ENCODE data around the gene STK33. TPM values are rescaled to one million over a fixed set of nuclear protein-coding genes. Genes with fewer than 3 reads are reported as not detected.

Gene STK33
- total RNA-seq, 2 experiments from 2014 or later: not detected

- ChIA-PET CTCF (no interaction called here), POLR2A (no interaction called here)
- no peaks in the 10 kb centered on the region for H3K36me3 Mint-ChIP-seq (ENCODE audit: low read depth)
- no peaks in the 10 kb centered on the region for H3K4me1 Mint-ChIP-seq (ENCODE audit: low read depth)
- TF ChIP-seq, protein P1, sequence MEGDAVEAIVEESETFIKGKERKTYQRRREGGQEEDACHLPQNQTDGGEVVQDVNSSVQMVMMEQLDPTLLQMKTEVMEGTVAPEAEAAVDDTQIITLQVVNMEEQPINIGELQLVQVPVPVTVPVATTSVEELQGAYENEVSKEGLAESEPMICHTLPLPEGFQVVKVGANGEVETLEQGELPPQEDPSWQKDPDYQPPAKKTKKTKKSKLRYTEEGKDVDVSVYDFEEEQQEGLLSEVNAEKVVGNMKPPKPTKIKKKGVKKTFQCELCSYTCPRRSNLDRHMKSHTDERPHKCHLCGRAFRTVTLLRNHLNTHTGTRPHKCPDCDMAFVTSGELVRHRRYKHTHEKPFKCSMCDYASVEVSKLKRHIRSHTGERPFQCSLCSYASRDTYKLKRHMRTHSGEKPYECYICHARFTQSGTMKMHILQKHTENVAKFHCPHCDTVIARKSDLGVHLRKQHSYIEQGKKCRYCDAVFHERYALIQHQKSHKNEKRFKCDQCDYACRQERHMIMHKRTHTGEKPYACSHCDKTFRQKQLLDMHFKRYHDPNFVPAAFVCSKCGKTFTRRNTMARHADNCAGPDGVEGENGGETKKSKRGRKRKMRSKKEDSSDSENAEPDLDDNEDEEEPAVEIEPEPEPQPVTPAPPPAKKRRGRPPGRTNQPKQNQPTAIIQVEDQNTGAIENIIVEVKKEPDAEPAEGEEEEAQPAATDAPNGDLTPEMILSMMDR (IDR thresholded peaks at IDR 0.05): no peak
- no peak overlapping the region for H3K27ac Mint-ChIP-seq
- intact Hi-C loops (cut with DNase I, micrococcal nuclease): no loop called here
- H3K4me1 ChIP-seq (ENCODE audit: insufficient read depth, low read length): peaks cover 3% of the 10 kb centered on the region
- no peaks in the 10 kb centered on the region for H3K9me3 Mint-ChIP-seq
- no peaks in the 10 kb centered on the region for H3K36me3 ChIP-seq (ENCODE audit: insufficient read depth, low read length)
- no peak for DNase-seq
- ATAC-seq (ENCODE audit: poor library complexity): no peak
- no peak overlapping the region for H3K27ac ChIP-seq (ENCODE audit: low read depth in 1 of 2, low read length in 2 of 2)
- no peak overlapping the region for H3K4me3 ChIP-seq (ENCODE audit: low read length)
- H3K4me3 Mint-ChIP-seq: no peak overlapping the region
- peaks cover 0 to 6% of the 10 kb centered on the region in 2 experiments for H3K27me3 ChIP-seq (ENCODE audit: control insufficient read depth in 1 of 2, insufficient read depth in 2 of 2, low read length in 2 of 2)
- H3K27me3 Mint-ChIP-seq: peaks cover 7% of the 10 kb centered on the region
- peaks cover 0 to 10% of the 10 kb centered on the region in 2 experiments for H3K9me3 ChIP-seq (ENCODE audit: control insufficient read depth in 1 of 2, insufficient read depth in 1 of 2, low read length in 2 of 2)
Measured at GRCh38 chr11:8341996-8342395, 252.0 kb downstream of the STK33 start.

Other genes starting within 250 kb of the STK33 start
- gene TRIM66, start 88.4 kb upstream of the STK33 start, total RNA-seq: 1 to 10 TPM; 6.8 to 9.8 TPM
- gene RPL27A, start 88.6 kb upstream of the STK33 start, total RNA-seq: 1,000 to 10,000 TPM; 1,667 to 1,721 TPM